HG03039 (cell line): ENCODE measurements around the gene RPS24.
"Not testable (repeated sequence)": the region's sequence is repeated elsewhere in the genome, so short reads cannot be mapped to it uniquely, and the experiment has no call there.

Experiments
- ATAC-seq: cut with Tn5 transposase; IDR thresholded peaks from one replicate; pipeline ENCODE4 v1.9.1; 2021; ENCODE audit warnings: mild to moderate bottlenecking, moderate library complexity; ENCODE audit not compliant: unreplicated experiment

Gene RPS24

DNA sequence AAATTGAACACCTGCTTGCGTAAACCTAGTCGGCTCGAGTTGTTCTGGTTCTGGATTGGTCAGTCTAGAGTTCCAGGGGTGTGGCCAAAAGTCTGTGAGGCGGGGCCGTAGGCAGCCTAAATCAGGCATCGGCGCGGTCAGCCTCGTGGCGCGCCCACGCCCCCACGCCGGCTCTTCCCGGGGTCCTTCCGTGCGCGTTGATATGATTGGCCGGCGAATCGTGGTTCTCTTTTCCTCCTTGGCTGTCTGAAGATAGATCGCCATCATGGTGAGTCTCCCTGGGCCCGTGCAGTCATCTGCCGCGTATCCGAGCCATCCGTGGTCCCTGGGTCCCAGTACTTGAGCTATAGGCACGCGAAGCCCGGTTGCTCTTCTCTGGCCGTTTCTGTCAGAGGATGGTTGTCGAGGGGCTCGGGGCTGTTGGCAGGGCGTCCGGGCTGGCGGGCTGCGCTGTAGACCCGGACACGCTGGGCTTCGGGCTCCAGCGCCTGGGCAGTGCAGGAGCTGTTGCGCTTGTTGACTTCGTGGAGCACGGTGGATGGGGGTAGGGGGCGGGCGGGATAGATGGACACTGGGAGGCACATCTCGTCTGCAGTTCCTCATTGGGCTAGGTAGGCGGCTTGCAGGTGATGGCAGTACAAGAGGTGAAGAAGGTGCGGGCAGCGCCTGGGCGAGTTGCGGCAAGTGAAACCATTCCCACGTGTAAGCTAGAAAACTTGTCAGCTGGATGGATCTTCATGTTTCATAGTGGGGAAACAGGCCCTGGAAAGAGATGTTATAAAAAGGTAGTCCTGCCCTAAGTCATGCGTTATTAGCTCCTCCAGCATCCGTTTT, at the start of gene RPS24:
TSS of gene RPS24 (plus strand) at position 227 of the 834 bp plus-strand sequence. CDS start at position 266, 39 bp downstream.
- ATAC-seq, result peak; percentile 80

DNA sequence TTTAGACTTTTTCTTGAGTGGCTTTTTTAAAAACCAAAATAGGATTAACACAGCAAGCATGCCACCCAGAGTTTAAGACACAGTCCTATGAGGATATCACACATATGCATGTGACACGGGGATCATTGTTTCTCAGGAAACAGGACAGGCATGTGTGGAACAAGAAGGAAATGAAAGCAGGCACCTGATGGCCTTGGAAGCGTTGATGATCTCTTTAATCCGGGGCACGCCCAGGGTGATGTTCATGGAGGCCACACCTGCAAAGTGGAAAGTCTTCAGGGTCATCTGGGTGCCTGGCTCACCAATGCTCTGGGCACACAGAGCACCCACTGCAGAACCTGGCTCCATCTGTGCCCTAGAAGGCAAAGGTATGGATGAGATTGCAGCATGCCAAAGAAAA, 48.7 kb upstream of the RPS24 start:
- no peak for ATAC-seq

DNA sequence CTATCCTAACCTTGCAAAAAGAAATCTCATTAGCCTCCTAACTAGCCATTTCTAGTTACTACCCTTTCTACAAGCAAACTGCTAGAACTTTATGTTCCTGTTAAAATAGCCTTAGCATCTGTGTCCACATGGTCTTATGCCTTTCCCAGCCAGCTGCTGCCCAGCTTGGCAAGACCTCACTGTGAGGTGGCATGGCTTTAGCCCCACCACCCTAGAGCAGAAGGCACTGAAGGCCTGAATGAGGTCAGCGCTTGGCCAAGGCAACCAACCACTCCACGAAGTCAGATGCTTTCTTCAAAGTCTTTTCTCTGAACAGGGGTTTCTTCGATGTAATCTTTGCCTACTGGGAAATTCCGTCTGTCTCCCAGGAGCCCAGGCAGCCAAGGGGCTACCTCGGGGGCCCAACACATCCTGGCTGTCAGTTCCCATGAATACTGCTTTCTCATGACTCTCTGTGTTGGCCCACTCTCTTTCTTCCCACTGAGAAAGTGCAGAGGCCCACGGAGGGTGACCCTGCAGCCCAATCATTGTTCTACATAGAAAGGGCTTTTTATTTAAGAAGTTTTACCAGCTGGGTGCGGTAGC, 45.9 kb upstream of the RPS24 start:
- ATAC-seq, result no peak

DNA sequence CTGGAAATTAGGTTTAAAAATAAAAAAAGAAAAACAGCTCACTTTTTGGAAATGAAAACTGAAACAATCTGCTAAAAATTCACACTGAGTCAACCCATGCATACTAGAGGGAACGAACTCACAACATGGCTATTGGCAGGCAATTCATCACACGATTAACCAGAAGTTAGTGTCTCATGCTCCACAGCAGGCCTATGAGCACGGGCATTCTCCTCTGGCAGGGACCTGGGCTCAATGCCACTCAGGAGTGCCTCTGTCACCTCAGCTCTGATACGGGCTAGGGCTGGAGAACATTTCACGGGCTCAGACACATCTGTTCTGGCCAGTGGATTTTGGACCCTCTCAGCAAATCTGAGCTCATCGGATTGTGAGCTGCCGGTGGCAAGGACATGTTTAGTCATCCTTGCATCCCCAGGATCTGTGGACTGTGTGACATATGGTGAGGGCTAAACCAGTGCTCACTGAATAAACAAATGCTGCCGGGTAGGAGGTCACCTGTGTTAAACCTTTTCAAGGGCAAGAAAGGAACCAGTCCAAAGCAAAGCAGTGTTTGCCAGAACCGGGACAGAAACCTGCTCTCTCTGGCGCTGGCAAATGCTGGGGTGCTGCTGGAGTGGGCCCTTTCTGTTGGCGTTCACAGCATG, 44.5 kb upstream of the RPS24 start:
- no peak for ATAC-seq

DNA sequence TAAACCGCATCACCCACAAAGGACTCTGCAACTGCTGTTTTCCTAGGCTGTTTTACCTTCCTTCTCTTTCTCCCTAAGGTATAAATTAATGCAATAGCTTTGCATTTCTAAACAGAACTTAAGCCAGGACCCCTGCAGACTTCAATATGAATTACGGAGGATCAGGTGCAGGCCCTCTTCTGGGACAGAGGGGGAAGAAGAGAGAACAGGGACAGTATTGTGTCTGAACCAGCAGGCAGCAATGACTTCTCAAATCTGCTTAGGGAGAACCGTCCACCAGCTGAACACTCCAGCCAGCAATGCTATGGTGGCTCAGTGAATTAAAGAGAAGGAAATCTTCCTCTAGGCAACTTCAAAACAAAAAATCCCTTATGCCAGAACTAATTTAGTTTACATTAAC, 40.0 kb upstream of the RPS24 start:
- ATAC-seq, result no peak

DNA sequence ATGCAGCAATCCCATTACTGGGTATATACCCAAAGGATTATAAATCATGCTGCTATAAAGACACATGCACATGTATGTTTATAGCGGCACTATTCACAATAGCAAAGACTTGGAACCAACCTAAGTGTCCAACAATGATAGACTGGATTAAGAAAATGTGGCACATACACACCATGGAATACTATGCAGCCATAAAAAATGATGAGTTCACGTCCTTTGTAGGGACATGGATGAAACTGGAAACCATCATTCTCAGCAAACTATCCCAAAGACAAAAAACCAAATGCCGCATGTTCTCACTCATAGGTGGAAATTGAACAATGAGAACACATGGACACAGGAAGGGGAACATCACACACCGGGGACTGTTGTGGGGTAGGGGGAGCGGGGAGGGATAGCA, 34.9 kb upstream of the RPS24 start:
- not testable (repeated sequence) for ATAC-seq

DNA sequence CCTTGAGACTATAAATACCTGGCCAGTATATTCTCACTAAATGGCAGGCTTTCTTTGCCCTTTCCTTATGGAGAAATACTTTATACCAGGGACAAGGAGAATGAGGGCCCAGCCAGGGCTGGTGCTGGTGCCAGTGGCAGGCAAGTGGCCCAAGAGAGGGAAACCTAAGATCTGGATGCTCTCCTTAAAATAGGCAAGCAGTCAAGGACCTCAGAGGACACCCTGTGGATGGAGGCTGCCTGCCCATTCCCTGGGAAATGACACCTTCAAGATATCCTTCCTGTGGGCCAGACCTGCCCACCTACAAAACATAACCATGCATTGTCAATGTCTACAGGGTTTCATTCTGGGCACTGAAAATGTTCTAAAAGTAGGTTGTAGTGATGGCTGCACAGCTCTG, 33.5 kb upstream of the RPS24 start:
- ATAC-seq, result no peak

DNA sequence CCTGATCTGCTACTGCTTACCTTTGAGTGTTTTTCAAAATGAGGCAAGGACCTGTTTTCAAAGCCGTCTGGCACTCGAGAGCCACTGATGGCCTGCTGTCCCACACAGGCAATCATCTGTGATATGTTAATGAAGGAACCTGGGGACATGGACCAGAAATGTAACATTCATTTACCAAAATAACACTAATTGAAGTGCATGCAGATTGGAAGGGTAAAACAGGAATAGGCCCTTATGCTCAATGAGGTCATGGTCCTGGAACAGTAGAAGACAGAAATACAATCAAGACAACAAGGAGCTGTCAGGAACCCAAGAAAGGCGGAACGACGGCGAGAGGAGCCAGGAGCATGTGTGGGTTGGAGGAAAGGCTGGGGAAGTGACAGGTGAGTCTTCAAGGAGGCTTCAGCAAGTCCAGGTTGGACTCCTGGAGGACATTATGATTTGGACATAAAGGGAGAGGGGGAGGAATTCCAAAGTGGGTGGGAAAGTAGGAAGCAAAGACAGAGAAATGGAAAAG, 32.6 kb upstream of the RPS24 start:
- ATAC-seq, result no peak

DNA sequence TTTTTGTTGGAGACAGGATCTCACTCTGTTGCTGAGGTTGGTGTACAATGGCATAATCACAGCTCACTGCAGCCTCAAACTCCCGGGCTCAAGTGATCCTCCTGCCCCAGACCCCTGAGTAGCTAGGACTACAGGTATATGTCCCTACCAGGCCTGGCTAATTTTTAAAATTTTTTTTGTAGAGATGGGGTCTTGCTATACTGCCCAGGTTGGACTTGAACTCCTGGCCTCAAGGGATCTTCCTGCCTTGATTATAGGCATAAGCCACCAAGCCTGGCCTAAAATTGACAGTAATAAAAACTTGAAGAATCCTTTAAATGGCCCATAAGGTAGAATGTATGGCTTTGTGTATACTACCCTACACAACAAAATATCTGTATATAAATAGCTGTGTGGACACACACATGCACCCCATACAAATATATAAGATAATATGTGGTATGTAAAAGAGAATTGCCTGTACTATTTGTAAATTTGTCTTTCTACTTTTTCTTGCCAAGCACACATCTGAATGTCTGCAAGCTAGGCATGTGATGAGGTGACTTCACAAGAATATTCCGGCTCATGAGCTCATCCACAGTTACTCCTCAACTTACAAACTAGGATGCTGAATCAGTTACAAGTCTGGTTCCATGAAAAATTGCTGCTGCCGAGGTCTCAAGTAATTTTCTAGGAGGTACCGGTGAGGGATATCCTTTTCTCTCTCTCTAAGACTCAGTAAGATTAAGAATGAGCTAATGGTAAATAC, 30.9 kb upstream of the RPS24 start:
- ATAC-seq, result no peak

DNA sequence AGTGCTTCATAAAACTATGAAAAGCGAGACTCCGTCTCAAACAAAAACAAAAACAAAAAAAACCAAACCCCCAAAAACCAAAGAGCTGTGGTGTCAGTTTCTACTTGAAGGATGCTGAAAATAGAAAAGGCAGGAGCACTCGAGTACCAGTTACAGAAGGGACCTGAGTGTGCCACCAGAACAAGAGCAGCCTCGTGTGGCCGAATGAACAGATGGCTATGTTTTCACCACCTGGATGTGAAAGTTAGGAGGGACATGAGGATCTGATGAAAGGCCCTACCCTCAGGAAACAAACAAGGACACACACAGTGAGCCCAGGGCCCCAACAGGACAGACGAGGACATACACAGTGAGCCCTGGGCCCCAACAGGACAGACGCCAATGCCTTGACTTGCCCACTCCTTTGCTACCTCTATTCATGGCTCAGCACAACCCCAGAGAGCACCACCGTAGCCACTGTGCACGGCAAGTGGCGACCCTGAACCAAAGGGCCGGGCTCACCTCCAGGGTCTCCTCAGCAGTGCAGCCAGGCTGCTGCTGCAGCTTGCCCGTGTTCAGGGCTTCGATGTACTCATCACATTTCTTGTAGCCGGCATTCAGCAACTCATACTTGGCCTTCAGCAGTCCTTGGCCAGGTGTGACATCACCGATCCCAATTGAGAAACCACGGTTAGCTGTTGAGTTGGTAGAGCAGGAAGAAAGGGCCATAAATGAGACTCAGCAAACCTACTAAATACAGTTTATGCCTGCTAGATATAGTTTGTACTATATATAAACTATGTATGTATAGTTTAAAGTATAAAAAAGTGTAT, 29.2 kb upstream of the RPS24 start:
- no peak for ATAC-seq

DNA sequence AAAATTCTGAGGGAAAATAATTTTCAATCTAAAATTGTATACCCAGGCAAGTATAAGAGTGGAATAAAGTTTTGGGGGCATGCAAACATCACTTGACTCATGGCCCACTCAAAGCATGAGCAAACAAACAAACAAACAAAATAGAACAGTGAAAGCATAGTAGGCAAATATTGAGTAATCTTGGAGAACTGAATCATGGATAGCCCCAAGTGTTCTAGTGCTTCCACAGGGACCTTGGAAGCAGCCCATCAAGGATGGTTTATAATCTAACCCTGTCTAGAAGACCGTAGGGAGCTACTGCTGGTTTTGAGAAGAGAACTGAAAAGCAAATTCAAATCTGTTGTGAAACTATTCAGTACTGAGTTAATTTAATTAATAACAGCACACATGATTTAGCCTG, 26.5 kb upstream of the RPS24 start:
- ATAC-seq, result no peak

DNA sequence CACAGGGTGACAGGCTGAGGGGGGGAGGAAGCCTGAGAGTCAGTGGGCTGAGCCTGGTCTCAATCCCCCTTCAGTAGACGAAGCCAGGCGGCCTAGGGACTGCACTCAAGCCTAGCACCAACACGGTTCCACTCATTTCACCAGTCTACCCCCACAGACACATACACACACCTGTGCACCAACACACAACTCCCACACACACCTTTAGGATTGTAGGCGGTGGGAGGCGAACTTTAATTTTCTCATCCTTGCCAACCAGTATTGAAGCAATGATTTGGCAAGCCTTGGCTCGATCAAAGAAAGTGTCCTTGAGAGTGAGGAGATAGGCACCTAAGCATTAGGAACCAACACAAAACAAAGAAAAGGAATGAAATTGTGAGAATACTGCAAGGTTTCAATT, 24.0 kb upstream of the RPS24 start:
- ATAC-seq, result no peak

DNA sequence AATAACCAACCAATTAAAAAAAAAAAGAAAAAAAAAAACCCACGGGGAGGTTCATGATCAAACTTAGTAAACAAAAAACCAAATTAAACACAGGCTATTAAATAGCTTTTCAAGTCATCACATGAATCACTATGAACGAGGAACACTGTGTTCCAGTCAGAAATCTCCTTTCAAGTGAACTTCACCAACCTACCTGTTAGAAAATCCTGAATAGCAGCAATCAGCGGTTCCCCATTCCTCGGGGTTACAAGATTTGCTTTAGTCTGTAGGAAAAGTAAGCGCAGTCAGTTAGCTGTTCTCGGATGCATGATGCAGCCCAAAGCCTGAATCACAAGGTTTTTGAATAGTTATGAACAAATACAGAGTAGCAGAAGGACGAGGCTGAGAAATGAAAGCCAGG, 23.4 kb upstream of the RPS24 start:
- ATAC-seq, result no peak

DNA sequence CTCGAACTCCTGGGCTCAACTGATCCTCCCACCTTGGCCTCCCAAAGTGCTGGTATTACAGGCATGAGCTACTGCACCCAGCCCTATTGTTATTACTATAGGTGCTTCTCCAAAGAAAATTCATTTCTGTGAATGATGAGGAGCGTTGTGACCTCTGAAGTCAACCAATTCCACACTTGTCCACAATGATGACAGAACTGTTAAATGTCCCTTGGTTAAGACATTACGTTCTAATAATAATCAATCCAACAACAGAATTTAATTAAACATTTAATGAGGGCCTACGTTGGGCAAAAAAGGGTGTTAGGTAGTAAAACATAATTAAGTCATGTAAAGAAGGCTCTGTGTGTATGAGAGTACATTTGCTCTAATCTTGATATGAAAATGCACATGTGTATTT, 22.6 kb upstream of the RPS24 start:
- no peak for ATAC-seq

DNA sequence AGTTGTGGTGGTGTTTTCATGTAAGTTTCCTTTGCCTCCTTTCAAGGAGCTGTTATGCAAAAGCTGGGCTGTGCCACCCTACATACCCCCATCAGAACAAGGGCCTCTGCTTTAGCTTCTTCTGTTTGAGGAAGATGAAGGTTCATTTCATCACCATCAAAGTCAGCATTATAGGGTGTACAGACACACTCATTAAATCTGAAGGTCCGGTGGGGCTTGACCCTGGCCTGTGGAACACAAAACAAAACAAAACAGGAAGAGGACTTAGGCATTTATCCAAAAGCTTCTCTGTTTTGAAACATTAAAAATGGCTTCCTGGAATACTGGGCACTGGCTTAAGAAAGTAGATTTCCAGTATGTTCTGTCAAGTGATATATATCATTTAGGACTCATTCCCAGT, 20.1 kb upstream of the RPS24 start:
- no peak for ATAC-seq

DNA sequence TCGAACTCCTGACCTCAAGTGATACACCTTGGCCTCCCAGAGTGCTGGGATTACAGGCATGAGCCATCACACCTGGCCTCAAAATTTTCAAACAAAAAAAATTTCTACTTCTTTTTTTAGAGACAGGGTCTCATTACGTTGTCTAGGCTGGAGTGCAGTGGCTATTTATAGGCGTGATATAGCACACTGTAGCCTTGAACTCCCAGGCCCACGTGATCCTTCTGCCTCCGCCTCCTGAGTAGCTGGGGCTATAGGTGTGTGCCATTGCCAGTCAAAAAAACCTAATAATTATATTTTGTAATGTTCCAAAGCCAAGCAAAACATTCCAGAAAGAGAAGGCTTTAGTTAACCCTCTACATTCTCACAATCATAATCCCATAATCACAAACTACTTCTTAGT, 18.1 kb upstream of the RPS24 start:
- no peak for ATAC-seq

DNA sequence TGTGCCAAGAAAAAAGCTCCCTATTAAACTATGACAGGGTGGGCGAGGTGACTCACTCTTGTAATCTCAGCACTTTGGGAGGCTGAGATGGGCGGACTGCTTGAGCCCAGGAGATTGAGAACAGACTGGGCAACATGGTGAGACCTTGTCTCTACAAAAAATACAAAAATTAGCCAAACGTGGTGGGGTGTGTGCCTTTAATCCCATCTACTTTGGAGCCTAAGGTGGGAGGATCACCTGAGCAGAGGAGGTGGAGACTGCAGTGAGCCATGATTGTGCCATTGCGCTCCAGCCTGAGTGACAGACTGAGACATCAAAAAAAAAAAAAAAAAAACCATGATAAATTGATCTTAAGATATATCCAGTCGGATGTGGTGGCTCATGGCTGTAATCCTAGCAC, 15.8 kb upstream of the RPS24 start:
- ATAC-seq, result no peak

DNA sequence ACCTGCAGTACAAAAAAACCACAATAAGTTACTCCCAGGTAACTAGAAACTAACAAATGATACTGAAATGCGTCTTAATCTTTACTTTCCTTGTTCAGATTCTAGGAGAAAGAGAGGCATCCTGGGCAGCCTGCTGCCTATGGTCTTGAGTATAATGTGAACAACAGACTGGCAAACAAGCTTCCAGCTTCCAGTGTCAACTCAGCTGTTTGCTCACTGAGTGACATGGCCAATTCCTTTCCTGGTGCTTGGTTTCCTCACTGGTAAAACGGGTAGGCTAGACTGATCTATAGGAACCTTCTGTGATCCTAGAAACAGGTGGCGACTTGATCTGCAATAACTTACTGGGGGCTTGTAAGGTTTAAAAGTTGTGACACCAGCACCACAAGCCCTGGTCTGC, 14.4 kb upstream of the RPS24 start:
- no peak for ATAC-seq

DNA sequence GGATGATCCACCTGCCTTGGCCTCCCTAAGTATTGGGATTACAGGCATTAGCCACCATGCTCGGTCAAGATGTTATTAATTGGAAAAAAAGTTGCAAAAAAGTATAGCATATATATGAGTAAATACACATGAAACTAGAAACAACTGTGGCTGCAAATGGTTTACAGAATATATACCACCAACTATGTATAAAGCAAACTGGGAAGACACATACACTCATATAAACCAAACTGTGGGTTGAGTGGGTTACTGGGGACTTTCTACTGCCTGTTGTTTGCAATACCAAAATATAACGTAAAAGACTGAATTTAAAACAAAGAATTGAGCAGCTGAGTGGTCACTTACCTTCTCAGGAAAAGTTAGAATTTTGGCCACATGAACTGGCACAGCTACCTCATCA, 12.5 kb upstream of the RPS24 start:
- no peak for ATAC-seq

DNA sequence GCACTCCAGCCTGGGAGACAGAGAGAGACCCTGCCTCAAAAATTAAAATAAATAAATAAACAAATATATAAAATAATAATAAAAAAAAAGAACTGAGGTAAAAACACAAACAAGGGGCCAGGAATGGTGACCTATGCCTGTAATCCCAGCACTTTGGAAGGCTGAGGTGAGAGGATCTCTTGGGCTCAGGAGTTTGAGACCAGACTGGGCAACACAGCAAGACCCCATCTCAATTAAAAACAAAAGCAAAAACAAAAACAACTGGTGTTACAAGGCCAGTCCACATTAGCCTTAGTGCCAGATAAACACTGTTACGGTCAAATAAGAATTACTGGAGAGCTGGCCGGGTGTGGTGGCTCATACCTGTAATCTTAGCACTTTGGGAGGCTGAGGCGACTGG, 9.9 kb upstream of the RPS24 start:
- no peak for ATAC-seq
